GM19193 (cell line): Measurements from ENCODE around the gene TMEM147.

Experiments used
- POLR2A ChIP-seq: IDR thresholded peaks from 4 replicates; pipeline ENCODE4 v1.6.1; 2011; ENCODE audit not compliant: insufficient read depth, insufficient read length; ENCODE audit errors: extremely low read depth

The TMEM147 gene

GRCh38 chr19:35592226-35592625 is 46.8 kb downstream of the TMEM147 start:
- TF ChIP-seq POLR2A = no peak

- no peak for TF ChIP-seq POLR2A
Observed at GRCh38 chr19:35595928-35596327, 50.5 kb downstream of the TMEM147 start.

GRCh38 chr19:35596366-35596999 is 51.1 kb downstream of the TMEM147 start:
- TF ChIP-seq POLR2A = no peak
